ENCODE data around the gene MDH1.
"Not testable (repeated sequence)": the region's sequence is repeated elsewhere in the genome, so short reads cannot be mapped to it uniquely, and the experiment has no call there.

Gene MDH1

DNA sequence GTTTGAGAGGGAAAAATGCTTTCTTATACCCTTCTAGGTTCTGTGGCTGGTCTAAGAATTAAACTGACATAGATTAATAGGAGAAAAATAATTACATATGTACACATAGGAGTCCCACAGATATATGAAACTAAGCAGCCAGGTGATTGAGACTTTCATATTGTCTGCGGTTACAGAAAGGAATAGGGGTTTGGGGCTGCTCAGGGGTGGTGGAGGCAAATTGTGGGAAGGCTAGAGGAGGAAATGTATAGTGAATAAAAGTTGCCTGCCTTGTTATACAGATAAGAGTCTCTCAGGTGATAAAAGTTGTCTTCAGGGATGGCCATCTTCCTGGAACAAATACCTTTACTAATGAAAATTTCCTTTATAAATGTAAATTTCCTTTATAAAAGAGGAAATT lies 28.6 kb downstream of the MDH1 start:
- no peaks in the 10 kb centered on the region for H4K20me1 ChIP-seq
- no peak overlapping the region for H3K4me2 ChIP-seq
- no peaks in the 10 kb centered on the region for H3K36me3 ChIP-seq
- no peak overlapping the region for H3K4me3 ChIP-seq
- no peak overlapping the region for H3K27ac ChIP-seq
- no peaks in the 10 kb centered on the region for H3K4me1 ChIP-seq
- peaks cover 0 to 4% (median 0%) of the 10 kb centered on the region in 11 experiments; a peak in 2 of 22 replicates for H3K9me3 ChIP-seq (replicated peaks in 1 of 11)
- no peak for TF ChIP-seq Cebpa-rat (IDR thresholded peaks at IDR 0.05)
- no peak overlapping the region for H3K9ac ChIP-seq
- no peaks in the 10 kb centered on the region for H3K27me3 ChIP-seq

DNA sequence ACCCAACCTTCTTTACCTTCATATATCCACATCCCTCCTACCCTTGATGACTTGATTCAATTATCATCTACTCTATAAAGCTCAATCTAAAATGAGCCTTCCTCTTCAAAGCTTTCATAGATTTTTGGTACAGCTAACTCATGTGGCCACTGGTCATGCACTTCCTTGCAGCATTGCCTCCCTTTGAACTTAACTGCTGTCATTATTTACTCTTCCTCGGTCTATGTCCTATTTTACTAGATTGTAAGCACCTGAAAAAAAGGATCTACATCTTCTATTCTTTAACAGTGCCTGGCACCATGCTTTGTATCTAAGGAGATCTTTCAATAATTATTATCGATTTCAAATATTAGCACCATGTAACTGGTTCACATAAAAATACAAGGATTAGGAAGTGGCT lies 30.6 kb downstream of the MDH1 start:
- Histone ChIP-seq H3K4me3 (no peak overlapping the region), H3K27ac (no peak overlapping the region), H3K27me3 (no peaks in the 10 kb centered on the region), H3K4me2 (no peak overlapping the region), H3K9ac (no peak overlapping the region), H4K20me1 (no peaks in the 10 kb centered on the region), H3K9me3 (replicated peaks in 1 of 11) (peaks cover 0 to 9% (median 0%) of the 10 kb centered on the region in 11 experiments; a peak in 3 of 22 replicates), H3K36me3 (no peaks in the 10 kb centered on the region), H3K4me1 (no peaks in the 10 kb centered on the region)
- no peak for TF ChIP-seq Cebpa-rat (IDR thresholded peaks at IDR 0.05)

DNA sequence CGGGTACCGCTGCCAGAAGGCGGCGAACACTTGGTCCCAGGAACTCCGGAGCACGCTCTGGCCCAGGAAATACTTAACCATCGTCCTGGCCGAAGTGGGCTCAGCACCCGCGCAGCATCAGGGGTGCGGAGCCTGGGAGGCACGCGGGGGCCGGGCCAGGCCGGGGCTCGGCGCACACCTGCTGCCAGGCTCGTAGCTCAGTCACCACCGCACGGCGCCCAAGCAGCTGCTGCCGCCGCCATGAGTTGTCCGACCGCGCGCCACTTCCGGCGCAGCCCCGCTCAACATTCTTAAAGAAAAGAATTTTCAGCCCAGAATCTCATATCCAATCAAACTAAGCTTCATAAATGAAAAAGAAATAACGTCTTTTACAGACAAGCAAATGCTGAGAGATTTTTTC lies 34.0 kb downstream of the MDH1 start:
- Histone ChIP-seq H3K27ac (no peak overlapping the region), H3K4me2 (no peak overlapping the region), H4K20me1 (no peaks in the 10 kb centered on the region), H3K4me3 (no peak overlapping the region), H3K9ac (no peak overlapping the region), H3K9me3 (replicated peaks in 1 of 11) (peaks cover 0 to 9% (median 0%) of the 10 kb centered on the region in 11 experiments; a peak in 3 of 22 replicates), H3K36me3 (no peaks in the 10 kb centered on the region), H3K27me3 (no peaks in the 10 kb centered on the region), H3K4me1 (no peaks in the 10 kb centered on the region)
- no peak for TF ChIP-seq Cebpa-rat (IDR thresholded peaks at IDR 0.05)

DNA sequence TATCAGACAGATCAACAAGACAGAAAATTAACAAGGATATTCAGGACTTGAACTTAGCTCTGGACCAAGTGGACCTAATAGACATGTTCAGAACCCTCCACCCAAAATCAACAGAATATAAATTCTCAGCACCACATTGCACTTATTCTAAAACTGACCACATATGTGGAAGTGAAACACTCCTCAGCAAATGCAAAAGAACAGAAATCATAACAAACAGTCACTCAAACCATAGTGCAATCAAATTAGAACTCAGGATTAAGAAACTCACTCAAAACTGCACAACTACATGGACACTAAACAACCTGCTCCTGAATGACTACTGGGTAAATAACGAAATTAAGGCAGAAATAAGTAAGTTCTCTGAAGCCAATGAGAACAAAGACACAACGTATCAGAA lies 35.0 kb downstream of the MDH1 start:
- H3K27me3 ChIP-seq; H3K9me3 ChIP-seq (replicated peaks in 1 of 11); H3K27ac ChIP-seq; H3K4me3 ChIP-seq; H3K4me2 ChIP-seq; H3K9ac ChIP-seq; H4K20me1 ChIP-seq; H3K4me1 ChIP-seq; H3K36me3 ChIP-seq: not testable (repeated sequence)

DNA sequence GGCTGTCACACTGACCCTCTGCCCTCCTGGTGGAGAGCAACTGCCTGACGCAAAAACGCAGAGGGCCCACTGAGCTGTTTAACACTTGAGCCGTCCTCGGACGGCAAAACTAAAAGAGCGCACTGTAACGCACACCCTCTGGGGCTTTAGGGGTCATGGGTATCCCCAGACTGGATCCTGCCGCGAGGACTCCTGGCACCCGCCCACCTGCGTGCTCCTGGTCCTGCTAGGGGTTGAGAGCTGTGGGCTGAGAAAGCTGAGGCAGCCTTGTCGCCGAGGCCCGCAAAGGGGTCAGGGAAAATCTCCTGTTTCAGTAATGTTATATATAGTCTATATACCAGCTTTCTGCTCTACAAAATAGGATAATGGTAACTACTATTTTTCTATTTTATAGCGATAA lies 39.1 kb downstream of the MDH1 start:
- Histone ChIP-seq H3K4me1 (no peaks in the 10 kb centered on the region), H3K9ac (no peak overlapping the region), H3K4me2 (no peak overlapping the region), H3K27me3 (no peaks in the 10 kb centered on the region), H3K36me3 (no peaks in the 10 kb centered on the region), H3K27ac (no peak overlapping the region), H3K9me3 (replicated peaks in 1 of 11) (peaks cover 14 to 17% (median 15%) of the 10 kb centered on the region in 11 experiments), H4K20me1 (no peaks in the 10 kb centered on the region), H3K4me3 (no peak overlapping the region)
- TF ChIP-seq Cebpa-rat (IDR thresholded peaks at IDR 0.05) = no peak

DNA sequence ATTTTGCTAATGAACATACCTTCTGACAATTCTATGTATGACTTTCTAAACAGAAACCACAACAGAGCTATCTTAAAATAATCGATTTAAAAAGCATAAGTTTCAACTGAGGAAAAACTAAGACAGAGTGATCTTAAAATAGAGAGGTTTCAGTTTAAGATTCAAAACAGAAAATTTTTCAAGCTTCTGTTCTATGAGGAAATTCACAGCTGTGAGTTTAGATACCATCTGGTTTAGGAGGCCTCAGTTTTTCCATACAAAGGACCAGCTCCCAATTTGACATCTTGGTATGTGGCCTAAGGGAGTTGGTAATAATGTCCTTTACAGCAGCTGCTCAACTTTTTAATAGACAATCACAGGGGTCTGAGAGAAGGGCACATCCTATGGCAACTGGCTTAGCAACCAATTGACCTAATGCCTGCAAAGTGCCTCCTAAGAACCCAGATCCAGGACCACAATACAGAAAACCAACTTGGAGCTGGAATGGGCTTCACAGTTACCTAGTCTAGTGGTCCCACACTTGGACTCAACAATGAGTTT lies 39.7 kb downstream of the MDH1 start:
- Histone ChIP-seq H3K9ac (no peak overlapping the region), H4K20me1 (no peaks in the 10 kb centered on the region), H3K9me3 (replicated peaks in 1 of 11) (peaks cover 15 to 21% (median 17%) of the 10 kb centered on the region in 11 experiments), H3K27me3 (no peaks in the 10 kb centered on the region), H3K4me1 (no peaks in the 10 kb centered on the region), H3K36me3 (no peaks in the 10 kb centered on the region), H3K4me3 (no peak overlapping the region), H3K27ac (no peak overlapping the region), H3K4me2 (no peak overlapping the region)
- no peak for TF ChIP-seq Cebpa-rat (IDR thresholded peaks at IDR 0.05)

DNA sequence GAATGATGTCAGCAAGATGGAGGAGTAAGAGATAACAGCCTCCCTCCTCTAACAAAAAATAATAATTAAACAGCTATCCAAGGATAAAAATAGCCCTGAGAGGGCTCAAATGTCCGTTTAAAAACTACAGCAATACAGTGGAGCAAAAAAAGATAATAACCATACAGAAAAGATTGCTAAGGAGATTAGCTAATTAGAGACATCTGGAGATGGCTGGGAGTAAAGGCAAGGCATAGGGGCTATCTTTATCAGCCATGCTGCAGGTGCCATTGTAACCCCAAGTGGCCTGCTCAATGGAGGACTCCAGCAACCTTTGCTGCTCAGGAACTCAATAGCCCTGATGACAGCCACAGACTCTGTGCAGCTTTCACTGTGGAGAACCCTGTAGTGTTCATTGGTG lies 42.7 kb downstream of the MDH1 start:
- H3K27me3 ChIP-seq = no peaks in the 10 kb centered on the region
- H4K20me1 ChIP-seq = no peaks in the 10 kb centered on the region
- H3K36me3 ChIP-seq = no peaks in the 10 kb centered on the region
- peaks cover 20 to 41% (median 31%) of the 10 kb centered on the region in 11 experiments for H3K9me3 ChIP-seq (replicated peaks in 1 of 11)
- H3K9ac ChIP-seq = no peak overlapping the region
- H3K4me2 ChIP-seq = no peak overlapping the region
- no peak for TF ChIP-seq Cebpa-rat (IDR thresholded peaks at IDR 0.05)
- H3K27ac ChIP-seq = no peak overlapping the region
- no peaks in the 10 kb centered on the region for H3K4me1 ChIP-seq
- H3K4me3 ChIP-seq = no peak overlapping the region

DNA sequence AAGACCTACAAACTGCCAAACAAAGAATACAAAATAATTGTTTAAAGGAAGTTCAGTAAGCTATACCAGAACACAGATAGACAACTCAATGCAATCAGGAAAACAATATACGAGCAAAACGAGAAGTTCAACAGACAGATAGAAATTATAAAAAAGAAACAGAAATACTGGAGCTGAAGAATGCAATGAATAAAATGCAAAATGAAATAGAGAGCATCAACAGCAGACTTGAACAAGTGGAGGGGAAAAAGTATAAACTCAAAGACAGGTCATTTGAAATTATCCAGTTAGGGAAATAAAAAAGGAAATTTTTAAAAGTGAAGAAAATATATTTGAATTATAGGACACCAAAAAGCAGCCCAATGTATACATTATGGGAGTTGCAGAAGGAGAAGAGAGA lies 43.6 kb downstream of the MDH1 start:
- no peaks in the 10 kb centered on the region for H3K27me3 ChIP-seq
- H3K9ac ChIP-seq = no peak overlapping the region
- H3K9me3 ChIP-seq (replicated peaks in 1 of 11) = peaks cover 21 to 43% (median 31%) of the 10 kb centered on the region in 11 experiments
- no peak overlapping the region for H3K4me2 ChIP-seq
- H3K27ac ChIP-seq = no peak overlapping the region
- H3K4me1 ChIP-seq = no peaks in the 10 kb centered on the region; a peak in 1 of 20 replicates
- H4K20me1 ChIP-seq = no peaks in the 10 kb centered on the region
- no peak overlapping the region for H3K4me3 ChIP-seq
- H3K36me3 ChIP-seq = no peaks in the 10 kb centered on the region
- no peak for TF ChIP-seq Cebpa-rat (IDR thresholded peaks at IDR 0.05)

DNA sequence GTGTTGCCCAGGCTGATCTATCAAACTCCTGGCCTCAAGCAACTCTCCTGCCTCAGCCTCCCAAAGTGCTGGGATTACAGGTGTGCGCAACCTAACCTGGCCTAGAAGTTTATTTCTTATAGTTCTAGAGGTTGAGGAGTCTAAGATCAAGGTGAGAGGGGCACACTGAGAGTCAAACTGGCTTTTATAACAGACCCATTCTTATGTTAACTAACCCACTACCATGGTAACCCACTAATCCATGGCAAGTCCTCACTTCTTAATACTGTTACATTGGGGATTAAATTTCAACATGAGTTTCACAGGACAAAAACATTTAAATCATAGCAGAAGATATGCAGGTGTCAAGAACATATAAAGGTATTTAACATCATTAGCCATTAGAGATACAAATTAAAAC lies 50.6 kb downstream of the MDH1 start:
- H3K4me2 ChIP-seq = no peak overlapping the region
- TF ChIP-seq Cebpa-rat (IDR thresholded peaks at IDR 0.05) = no peak

DNA sequence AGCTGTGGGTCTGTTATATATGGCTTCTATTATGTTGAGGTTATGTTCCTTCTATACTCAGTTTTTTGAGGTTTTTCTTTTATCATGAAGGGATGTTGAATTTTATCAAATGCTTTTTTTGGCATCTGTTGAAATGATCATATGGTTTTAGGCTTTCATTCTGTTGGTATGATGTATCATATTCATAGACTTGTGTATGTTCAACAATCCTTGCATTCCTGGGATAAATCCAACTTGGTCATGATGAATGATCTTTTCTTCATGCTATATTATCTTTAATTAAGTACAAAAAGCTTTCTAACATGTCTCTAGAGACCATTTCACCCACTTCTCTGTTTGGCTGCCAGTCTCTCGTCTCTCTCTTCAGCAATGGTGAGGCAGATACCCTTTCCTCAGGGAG lies 54.2 kb downstream of the MDH1 start:
- no peak overlapping the region for H3K4me2 ChIP-seq
- H3K36me3 ChIP-seq = no peaks in the 10 kb centered on the region
- H3K4me1 ChIP-seq = no peaks in the 10 kb centered on the region
- no peak for TF ChIP-seq Cebpa-rat (IDR thresholded peaks at IDR 0.05)
- H3K9ac ChIP-seq = no peak overlapping the region
- H3K27ac ChIP-seq = no peak overlapping the region
- no peak overlapping the region for H3K4me3 ChIP-seq
- H3K9me3 ChIP-seq (replicated peaks in 1 of 11) = no peaks in the 10 kb centered on the region
- no peaks in the 10 kb centered on the region for H4K20me1 ChIP-seq
- H3K27me3 ChIP-seq = no peaks in the 10 kb centered on the region

More for the DNA sequence above, 50.6 kb downstream of the MDH1 start:
- H3K27me3 ChIP-seq = no peaks in the 10 kb centered on the region
- no peaks in the 10 kb centered on the region for H4K20me1 ChIP-seq
- H3K4me3 ChIP-seq = no peak overlapping the region
- no peak overlapping the region for H3K27ac ChIP-seq
- H3K4me1 ChIP-seq = no peaks in the 10 kb centered on the region; a peak in 1 of 20 replicates
- no peak overlapping the region for H3K9ac ChIP-seq
- H3K36me3 ChIP-seq = no peaks in the 10 kb centered on the region
- peaks cover 0 to 20% (median 13%) of the 10 kb centered on the region in 11 experiments; a peak in 16 of 22 replicates for H3K9me3 ChIP-seq (replicated peaks in 1 of 11)

All from BLaER1 treated with 17β-estradiol and CSF1 and Interleukin-3, amounts not matched to agents 10 nM and 100 nM (cell line).